ENCODE results near the gene TNFRSF13B.

- TF ChIP-seq POLR2A (IDR thresholded peaks at IDR 0.05) = no peak
- TF ChIP-seq, protein P1, sequence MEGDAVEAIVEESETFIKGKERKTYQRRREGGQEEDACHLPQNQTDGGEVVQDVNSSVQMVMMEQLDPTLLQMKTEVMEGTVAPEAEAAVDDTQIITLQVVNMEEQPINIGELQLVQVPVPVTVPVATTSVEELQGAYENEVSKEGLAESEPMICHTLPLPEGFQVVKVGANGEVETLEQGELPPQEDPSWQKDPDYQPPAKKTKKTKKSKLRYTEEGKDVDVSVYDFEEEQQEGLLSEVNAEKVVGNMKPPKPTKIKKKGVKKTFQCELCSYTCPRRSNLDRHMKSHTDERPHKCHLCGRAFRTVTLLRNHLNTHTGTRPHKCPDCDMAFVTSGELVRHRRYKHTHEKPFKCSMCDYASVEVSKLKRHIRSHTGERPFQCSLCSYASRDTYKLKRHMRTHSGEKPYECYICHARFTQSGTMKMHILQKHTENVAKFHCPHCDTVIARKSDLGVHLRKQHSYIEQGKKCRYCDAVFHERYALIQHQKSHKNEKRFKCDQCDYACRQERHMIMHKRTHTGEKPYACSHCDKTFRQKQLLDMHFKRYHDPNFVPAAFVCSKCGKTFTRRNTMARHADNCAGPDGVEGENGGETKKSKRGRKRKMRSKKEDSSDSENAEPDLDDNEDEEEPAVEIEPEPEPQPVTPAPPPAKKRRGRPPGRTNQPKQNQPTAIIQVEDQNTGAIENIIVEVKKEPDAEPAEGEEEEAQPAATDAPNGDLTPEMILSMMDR (IDR thresholded peaks at IDR 0.05) = no peak
Observed at GRCh38 chr17:16935241-16935663, 36.7 kb downstream of the TNFRSF13B start.
